Activated gamma-delta T cell (primary cell): Measurements from ENCODE around the gene CFAP92.

ENCODE experiments used
- DNase-seq: peaks from one replicate; lab custom pipeline; 2025; lab: John Stamatoyannopoulos, UW
- total RNA-seq, 2 donors: gene quantifications; one replicate each; lab custom pipeline; 2026; lab: John Stamatoyannopoulos, UW

CFAP92 gene, protein sequence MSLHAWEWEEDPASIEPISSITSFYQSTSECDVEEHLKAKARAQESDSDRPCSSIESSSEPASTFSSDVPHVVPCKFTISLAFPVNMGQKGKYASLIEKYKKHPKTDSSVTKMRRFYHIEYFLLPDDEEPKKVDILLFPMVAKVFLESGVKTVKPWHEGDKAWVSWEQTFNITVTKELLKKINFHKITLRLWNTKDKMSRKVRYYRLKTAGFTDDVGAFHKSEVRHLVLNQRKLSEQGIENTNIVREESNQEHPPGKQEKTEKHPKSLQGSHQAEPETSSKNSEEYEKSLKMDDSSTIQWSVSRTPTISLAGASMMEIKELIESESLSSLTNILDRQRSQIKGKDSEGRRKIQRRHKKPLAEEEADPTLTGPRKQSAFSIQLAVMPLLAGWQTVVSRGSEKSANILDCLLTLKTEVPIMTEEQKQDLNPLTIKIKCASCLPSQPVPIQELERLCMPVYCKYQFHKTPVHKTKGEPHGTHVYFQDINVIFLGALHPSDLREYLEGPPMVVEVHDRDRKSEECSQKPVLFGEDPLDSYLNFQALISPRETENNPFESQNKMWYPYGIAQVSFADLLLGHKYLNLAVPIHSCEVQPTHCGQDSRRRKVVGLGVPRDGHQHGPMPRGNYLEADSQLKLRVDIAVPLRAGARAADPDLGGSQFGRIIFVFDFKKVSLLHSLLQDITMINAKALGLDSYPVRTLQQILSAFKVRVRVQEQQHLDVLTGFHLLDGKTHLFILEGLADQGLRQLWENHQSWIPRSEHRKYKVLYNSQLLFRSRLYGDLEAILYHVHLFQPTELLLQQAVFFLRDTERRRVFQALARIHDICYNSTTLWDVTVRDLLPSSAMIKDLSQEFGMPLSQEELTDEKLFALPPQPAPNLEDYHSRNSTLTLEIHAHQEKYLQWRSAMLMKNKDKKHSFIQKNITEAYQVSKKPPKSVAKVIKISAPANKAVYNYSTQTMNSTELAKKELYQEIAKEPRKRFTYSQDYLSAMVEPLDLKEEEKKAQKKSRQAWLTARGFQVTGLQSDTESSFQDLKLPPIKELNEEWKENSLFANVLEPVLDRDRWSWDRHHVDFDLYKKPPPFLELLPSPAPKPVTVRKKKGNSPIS
- total RNA-seq, result 0.17 to 0.31 reads per million in 2 donors

DNA sequence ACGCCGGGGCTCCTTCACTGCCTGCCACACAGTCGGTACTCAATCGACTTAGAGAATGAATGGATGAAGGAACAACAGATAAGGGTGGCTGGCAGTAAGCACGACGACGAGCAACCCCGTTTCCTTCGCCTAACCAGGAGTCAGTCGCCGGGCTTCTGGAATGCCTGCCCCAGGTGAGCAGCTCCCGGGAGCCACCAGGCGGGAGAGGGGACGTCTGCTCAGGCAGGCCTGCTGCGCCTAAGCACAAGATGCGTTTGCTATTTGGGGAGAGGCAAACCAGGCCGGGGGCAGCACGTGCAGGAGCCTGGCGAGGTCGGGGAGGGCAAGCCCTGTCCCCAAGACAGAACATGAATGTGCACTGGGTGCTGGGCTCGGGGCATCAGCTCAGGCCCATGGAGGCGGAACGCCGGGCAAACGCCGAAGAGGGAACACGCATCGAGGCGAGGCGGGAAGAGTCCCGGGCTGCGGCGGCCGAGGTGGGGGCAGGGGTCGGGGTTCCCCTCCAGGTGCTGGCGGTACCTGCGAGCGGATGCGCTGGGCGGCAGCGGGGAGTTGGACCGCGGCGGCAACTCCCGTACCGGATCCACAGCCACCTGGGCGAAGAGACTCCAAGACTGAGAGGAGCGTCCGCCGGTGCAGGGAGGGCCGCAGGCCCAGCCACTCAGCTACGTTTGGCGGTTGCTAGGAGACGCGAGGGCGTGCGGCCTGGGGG, at the start of gene CFAP92:
CFAP92 (minus strand) TSS at position 616 of the 712 bp plus-strand sequence. CDS start 772 bp downstream, outside the sequence.
- peak; percentile 81 for DNase-seq

DNA sequence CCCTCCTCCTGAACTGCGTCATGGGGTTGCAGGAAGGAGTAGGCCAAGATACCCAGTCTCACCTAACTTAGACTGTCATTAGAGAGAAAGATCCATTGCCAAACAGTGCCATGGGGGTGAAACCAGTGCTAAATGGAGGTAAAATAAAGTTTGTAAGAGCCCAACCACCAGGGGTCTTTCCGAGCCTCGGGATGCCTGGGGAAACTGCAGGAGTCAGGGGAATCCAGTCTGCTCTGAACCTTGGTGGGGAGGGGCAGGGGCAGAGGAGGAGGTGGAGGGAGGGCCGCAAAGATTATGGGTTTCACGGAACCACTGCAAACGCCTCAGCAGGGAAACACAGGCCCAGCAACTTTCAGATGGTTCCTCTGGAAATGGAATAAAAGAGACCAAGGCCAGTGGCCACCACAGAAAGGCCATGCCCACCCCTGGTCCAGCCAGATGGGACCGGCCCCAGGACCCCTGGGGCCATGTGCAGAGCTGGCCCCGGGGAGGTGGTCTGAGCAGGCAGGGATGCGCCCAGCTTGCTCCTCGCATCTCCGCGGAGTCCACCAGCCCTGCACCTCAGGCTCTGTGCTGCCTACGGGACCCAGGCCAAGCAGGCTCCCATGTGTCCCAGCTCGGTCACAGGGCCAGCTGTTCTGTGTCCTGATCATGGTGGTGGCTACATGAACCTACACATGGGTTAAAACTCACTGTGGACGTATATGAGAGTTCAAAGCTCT, 46.9 kb upstream of the CFAP92 start:
- DNase-seq, result no peak

DNA sequence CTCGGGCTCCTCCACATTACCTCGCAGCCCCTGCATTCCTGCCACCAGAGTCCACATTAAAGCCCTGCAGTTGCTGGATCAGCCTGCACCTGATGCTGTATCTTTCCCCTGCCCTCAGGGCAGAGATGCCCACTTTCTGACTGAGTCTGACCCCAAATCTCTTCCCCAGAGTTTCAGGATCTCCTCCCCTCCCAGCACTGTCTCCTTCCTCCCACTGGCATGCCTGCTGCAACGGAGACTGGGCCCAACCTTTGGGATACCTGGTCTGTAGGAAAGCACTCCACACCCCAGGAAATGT, 46.1 kb upstream of the CFAP92 start:
- no peak for DNase-seq

DNA sequence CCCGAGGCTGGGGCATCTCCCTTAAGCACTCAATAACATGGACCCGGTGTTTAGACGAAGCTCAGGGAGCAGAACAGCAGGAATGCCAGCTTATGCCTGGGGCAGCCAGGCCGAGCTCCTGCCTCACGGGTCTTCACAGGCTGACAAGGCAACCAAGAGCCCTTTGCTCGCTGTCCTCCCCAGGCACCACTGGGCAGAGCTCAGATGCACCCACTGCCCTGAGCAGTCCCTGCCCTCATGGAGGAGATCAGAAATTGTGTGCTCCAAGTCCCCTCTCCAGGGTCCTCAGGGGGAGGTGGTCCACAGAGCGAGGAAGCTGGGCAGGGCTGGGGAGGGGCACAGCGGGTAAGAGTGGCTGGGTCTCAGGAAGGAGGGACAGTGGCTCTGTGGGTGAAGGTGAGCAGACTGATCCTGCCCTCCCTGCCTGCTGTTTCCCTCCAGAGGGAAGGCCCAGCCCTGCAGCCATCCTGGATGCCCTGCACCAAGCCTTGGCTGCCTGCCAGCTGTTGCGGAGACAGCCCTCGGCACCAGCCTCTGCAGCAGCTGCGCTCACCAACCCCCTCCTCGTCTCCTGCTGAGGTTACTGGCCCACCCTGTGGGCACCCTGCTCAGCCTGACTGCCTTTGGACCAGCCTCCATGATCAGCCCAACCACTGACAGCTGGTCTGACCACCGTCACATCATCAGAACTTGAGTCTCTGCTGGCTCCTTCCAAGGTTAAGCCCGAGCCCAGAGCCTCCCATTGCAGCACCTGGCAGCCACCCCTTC, 45.6 kb upstream of the CFAP92 start:
- DNase-seq, result no peak

DNA sequence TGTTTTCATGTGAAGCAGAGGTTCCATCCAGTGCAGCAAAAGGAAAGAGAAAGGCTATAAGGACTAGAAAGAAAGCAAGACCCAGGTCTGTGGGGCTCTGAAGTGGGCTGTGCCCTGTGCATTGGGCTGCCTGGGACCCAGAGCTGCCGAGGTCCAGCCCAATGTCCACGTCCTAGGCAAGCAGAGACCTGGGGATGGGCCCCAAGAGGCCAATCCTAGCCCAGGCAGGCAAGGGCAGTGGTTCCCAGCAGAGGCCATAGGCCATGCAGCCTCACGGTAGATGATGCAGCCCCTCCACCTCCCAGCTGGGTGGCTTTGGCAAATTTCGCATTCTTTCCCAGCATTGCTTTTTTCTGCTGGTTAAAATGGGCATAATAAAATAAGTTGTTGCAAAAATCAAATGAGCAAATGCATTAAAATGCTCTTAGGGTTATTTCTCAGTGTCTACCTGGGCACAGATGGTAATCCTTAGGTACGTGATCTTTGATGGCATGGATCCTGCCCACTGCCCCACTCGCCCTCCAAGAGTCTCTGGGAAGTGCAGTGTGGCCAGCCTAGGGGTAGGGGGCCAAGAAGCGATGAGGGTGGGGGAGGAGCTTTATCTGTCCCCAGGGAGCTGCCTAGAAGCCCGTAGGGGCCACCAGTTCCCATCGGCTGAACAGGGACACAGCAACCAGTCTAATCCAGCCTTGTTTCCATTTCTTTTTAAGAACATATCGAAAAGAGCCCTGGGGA, 44.4 kb upstream of the CFAP92 start:
- DNase-seq, result no peak

DNA sequence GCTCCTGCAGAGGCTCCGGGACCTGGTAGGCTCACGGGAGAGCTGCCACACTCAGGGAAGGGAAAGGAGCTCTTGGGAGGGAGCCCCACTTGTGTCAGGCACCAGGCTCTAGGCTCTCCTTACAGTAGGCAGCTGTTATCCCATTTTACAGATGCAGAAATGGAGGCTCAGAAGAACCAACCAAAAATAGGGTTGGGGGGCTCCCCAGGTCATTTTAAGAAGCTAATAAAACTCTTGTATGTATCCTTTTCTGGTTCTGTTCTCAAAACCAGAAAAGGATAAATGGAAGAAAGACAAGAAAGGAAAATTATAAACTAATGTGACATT, 43.2 kb upstream of the CFAP92 start:
- DNase-seq, result no peak

DNA sequence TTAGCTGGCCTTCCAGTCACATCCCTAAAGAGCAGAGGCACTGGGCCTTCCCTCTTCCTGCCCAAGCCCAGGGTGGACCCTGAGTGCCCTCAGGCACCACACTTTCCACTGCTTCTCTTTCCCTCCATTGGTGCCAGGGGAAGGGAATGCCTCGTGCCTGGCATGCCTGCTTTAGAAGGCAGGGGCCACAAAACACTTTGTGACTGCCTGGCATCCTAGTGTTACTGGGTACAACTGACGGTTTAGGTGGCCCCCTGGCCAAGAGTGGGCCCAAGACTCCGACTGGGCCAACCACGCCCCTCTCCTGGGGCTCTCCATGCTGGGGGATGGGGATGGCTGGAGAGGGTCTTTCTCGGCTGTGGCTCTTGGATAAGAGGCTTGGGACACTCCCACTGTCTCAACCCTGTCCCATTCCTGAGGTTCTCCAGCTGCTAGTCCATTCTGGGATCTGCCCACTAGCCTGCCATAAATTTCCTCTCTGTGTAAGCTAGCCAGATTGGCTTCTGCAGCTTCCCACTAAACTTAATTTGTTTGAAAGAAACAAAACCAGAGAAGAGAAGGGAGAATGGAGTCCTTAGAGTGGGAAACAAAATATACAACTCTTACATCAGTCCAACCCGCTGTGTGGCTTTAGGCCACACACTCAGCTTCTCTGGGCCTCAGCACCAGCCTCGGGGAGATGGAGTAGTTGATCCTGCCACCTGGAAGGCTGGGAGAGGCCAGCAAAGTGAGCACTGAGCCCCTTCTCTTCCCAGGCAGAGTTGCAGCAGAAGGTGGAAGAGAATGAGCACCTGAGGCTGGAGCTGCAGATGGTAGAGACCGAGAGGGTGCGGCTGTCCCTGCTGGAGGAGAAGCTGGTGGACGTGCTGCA, 42.6 kb upstream of the CFAP92 start:
- DNase-seq, result no peak

DNA sequence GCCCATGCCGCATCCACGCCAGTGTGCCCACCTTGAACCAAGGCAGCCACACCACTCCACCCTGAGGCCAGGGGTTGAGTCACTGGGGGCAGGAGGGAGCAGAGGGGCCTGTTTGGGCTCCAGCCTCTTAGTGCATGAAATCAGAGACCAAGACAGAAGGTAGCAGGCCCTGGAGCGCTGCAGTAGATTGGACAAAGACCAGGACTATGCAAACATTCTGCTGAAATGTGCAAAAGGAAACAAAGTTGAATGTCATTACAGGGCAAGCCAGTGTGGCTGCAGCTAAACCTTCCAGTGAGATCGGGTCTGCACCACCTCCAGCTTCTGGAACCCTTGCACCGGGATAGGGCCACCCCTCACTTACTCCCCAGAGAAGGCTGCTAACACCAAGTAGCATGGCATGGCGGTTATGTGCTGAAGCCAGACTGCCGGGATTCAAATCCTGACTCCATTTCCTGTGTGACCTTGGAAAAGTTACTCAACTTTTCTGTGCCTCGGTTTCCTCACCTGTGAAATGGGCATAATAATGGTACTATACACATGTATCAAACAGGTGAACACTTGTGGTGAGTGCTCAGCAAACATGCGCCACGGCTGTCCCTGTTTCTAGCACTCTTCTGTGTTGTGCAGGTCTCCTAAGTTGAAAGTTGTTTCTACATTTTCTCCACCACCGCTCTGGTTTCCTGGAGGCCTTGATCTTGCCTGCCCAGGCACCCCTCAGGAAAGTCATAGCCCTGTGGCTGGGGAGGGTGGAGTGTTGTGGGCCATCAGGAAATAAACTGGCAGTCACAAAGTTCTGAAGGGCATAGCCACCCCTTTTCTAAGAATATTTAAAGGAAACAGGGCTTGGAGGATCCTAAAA, 41.7 kb upstream of the CFAP92 start:
- DNase-seq, result no peak

DNA sequence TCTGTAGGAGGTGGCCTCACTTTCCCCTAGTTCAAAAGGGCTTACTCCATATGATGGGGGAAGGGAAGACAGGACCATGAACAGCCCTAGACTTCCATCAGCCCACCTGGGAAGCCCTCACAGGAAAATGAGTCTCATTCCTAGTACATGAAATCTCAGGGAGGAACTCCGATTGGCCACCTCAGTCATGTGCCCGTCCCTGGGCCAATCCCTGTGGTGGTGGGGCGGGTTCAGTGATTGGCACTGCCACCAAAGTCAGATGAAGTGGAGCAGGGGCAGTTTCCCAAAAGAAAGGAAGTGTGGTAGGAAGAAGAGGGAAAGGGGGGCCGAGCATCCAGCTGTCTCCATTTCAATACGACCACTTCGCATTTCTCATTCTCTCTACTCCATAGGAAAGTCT, 40.8 kb upstream of the CFAP92 start:
- DNase-seq, result no peak

DNA sequence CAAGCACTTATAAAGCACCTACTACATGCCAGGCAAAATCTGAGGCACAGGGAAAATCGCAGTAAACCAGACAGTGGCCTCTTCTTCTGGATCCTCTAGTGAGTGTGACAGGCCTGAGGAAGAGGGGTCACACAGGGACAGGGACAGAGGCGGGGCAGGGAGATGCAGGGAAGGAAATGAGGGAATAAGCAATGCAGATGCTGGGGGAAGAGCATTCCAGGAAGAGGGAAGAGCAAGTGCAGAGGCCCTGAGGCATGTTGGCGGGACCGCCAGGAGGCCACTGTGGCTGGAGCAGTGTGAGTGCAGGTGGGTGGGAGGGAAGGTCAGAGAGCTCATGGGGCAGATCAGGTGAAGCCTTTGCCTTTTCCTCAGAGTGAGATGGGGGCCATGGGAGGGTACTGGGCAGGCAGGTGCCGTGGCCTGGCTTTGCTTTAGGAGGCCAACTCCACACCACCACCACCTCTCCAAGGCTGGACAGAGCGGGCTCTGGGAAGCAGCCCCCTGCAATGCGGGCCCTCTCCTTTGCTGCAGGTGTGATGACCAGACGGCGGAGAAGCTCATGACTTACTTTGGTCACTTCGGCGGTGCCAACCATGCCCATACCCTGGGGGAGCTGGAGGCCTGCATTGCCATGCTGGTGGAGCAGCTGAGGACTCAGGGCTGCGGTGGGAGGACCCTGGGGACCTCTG, 39.9 kb upstream of the CFAP92 start:
- DNase-seq, result no peak

DNA sequence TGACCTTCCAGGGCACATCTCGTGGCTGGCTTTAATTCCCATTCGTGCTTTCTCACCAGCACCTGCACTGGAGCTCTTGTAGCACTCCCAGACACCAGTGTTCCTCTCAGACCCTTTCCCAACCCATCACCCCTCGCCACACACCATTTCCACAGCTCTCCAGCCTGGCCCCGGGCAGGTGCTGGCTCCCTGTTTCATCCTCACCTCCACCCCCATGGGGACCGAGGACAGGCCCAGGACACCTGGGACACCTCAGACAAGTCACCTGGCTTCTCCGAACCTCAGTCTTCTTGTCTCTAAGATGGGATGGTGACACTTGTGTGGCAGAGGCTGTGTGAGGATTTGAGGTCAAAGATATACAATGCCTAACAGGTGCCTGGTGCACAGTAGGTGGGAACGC, 39.3 kb upstream of the CFAP92 start:
- DNase-seq, result no peak

DNA sequence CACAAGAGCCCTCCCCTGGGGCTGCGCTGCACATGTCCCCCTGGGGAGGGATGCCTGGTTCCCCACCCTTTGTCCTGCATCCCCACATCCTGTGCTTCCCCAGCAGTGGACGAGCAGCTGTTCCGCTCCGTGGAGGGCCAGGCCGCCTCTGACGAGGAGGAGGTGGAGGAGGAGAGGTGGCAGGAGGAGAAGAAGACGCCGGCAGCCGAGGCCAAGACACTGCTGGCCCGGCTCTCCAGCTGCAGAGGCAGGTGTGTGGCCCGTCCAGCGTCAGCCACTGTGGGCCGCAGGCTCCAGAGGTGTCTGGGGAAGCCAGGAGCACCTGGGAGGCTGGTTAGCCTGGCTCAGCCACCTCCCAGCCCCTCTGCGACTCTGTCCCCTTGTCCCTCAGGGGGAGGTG, 38.8 kb upstream of the CFAP92 start:
- DNase-seq, result no peak

DNA sequence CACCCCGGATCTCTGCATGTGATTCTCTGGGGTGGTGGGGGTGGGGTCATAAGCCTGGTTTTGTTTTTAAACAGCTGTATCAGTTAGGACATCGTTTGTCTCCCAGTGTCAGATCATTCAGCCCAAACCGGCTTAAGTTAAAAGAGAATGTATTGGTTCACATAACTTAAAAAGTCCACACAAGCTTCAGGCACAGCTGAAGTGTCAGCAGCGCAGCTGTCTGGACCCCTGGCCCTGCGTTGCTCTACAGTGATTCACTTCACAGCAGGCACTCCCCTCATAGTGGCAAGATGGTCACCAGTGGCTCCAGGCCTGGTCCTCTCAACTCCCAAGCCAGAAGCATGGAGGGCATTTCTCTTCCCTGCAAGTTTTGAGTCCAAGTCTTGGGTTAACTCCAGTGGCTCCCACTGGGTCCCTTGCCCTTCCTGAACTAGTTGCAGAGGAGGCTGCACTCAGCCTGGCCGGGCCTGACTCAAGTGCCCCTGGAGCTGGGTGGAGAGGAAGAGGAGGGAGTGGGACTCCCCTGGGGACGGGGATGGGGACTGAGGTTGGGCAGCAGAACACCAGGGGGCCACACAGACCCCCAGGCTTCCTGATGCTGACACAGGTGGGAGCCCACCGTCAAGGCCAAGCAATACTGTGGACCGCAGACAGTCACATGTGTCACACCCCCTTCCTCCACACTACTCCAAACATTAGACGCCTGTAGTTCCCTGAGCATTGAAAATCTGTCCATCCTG, 37.8 kb upstream of the CFAP92 start:
- DNase-seq, result no peak

DNA sequence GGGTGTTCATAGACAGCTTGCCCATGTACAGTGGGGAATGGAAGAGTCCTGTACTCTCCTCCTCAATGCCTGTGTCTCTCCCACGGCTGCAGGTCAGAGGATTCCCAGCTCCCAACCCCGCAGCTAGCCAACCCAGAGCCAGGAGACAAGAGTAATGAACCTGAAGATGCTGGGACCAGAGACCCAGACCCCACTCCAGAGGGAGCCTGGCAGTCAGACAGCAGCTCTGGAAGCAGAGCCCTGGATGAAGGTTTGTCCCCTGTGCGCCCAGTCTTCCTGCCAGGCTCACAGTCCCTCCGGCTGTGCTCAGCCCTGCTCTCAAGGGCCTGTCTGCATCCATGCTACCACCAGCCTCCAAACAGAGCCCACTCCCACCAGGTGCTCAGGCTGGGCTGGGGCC, 36.7 kb upstream of the CFAP92 start:
- no peak for DNase-seq

DNA sequence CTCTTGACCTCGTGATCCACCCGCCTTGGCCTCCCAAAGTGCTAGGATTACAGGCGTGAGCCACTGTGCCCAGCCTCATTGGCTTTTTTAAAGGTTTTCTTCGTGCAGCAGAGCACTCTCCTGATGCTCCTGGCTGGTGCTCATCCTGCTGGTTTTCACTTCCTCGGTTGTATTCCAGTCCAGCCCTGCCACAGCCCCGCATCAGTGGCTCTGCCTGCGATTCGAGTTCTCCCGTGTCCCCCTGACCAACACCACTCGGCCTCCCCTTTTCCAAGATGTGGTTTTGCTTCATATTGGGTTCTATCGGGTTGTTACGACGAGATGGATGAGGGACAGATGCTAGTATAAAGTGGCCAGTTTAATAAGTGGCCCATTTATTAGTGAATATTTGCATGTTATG, 35.0 kb upstream of the CFAP92 start:
- no peak for DNase-seq

DNA sequence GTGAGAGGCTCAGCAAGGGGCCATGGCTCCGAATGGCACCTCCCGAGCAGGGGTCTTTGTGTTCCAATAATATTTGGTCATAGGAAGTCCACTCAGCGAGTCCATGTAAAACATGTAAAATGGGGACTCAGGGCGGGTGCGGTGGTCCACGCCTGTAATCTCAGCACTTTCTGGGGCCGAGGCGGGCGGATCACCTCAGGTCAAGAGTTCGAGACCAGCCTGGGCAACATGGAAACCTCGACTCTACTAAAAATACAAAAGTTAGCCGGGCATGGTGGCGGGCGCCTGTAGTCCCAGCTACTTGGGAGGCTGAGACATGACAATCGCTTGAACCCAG, 33.6 kb upstream of the CFAP92 start:
- no peak for DNase-seq
